A549 treated with Mapracorat at 1 μM for 4 hours (cell line): Measurements from ENCODE around the gene ZNF121. TPM values are rescaled to one million over a fixed set of nuclear protein-coding genes. Genes with fewer than 3 reads are reported as not detected.

Source experiments
- total RNA-seq: library from RNA; stranded (reverse); fragments of 200-300 nt; extraction: Qiagen RNA extraction; gene quantifications from 5 replicates; pipeline ENCODE4 v1.2.3, GENCODE V29; 2022

ZNF121 gene
- total RNA-seq, result 2.8 to 3.7 TPM (median 2.9 TPM) in 5 replicates

DNA sequence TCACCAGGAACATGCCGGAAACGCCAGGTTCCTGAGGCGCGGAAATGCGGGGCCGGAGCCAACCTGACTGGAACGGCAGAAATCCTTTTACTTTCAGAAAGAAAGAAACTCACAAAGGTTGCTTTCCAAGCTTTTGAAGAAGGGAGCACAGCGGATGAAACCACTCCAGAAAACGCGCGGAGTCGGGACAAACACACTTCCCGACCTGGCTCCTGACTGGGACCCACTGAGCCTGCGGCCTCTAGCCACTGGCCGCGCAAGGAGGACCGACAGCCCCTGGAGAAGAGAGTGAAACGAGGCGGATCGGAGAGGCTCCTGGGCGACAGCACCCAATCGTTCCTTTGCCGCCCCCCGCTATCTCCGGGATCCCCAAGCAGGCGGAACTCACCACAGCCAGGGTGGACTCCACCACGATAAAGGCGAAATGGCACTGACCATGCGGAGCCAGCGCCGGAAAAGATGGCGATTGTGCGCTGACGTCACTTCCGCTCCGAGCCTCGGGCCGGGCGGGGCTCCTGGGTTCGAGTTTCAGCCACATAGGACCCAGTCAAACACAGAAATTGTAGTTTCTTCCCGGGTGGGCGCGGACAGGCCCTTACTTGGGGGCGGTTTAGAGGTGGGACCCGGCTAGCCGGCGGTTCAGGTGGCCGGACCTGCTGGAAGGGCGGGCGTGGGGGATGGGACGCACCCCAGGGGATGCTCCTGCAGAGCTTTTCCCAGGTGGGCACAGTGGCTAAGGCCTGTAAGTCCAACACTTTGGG lies at the start of gene ZNF121:
TSS of gene ZNF121 (minus strand) at position 432 of the 761 bp plus-strand sequence. CDS start 16,407 bp downstream, outside the sequence.

DNA sequence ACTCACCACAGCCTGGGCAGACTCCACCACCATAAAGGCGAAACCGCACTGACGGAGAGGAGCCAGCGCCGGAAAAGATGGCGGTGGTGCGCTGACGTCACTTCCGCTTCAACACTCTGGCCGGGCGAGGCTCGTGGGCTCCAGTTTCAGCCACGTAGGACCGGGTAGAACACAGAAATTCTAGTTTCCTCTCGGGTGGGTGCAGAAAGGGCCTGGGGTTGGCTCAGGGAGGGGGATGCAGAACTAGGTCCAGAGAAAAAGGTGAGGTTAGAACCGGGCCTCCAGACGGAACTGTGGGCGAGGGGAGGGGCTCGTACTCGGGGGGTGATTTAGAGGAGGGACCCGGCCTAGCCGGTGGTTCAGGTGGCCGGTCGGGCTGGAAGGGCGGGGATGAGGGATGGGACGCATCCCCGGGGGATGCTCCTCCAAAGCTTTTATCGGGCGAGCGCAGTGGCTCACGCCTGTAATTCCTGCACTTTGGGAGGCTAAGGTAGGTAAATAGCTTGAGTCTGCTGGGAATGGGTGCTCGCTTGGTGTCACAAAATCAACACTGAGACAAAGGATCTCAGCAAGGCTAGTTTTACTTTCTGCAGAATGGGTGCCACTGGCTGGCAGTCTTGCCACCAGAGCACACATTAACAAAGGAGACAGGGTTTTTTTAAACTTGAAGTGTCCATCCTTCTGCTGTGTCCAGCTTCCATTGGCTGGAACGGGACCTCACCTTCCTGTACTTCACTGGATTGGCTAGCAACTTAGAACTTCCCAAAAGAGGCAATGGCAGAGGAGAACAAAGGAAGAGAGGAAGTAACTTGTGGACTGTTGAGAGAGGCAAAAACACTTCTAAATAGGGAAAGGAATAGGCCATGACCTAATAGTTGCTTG lies 37.1 kb upstream of the ZNF121 start, which contains the start of gene ZNF561:
TSS of gene ZNF561 (minus strand) at position 77 of the 882 bp plus-strand sequence. CDS start 1,776 bp downstream, outside the sequence.

GRCh38 chr19:9538183-9539058 lies 45.9 kb downstream of the ZNF121 start, which contains the start of gene ZNF426:
Gene ZNF426 (minus strand): TSS chr19:9538645. CDS start chr19:9536232, 2,413 bp downstream.

Other genes starting within 250 kb of the ZNF121 start
- 0.30 to 0.76 TPM (median 0.41 TPM) in 5 replicates for gene ZNF177, start 221.5 kb downstream of the ZNF121 start, total RNA-seq
- 3.1 to 4.3 TPM (median 3.4 TPM) in 5 replicates for gene ZNF266, start 148.9 kb downstream of the ZNF121 start, total RNA-seq
- not detected in 5 replicates for gene ZNF560, start 85.9 kb downstream of the ZNF121 start, total RNA-seq
- gene ZNF426, start 45.9 kb downstream of the ZNF121 start, total RNA-seq, result 0.73 to 1.2 TPM (median 1.1 TPM) in 5 replicates
- gene ZNF561, start 36.7 kb upstream of the ZNF121 start, total RNA-seq, result 8.3 to 10.7 TPM (median 9.6 TPM) in 5 replicates
- gene ZNF562, start 90.6 kb upstream of the ZNF121 start, total RNA-seq, result 4.9 to 6.9 TPM (median 6.2 TPM) in 5 replicates
- 0.72 to 1.2 TPM (median 1.1 TPM) in 5 replicates for gene ZNF846, start 184.2 kb upstream of the ZNF121 start, total RNA-seq
- 12.3 to 13.9 TPM (median 12.7 TPM) in 5 replicates for gene FBXL12, start 234.6 kb upstream of the ZNF121 start, total RNA-seq
- gene UBL5, start 243.4 kb upstream of the ZNF121 start, total RNA-seq, result 399 to 484 TPM (median 422 TPM) in 5 replicates